C1 segment of cervical spinal cord (tissue), 14 donors: ENCODE results near the gene COX6A2.
"Not testable (repeated sequence)": the region's sequence is repeated elsewhere in the genome, so short reads cannot be mapped to it uniquely, and the experiment has no call there.

Experiments used
- DNase-seq, 14 donors: peaks; one replicate each; lab custom pipeline; 2025; lab: John Stamatoyannopoulos, UW

COX6A2 gene

DNA sequence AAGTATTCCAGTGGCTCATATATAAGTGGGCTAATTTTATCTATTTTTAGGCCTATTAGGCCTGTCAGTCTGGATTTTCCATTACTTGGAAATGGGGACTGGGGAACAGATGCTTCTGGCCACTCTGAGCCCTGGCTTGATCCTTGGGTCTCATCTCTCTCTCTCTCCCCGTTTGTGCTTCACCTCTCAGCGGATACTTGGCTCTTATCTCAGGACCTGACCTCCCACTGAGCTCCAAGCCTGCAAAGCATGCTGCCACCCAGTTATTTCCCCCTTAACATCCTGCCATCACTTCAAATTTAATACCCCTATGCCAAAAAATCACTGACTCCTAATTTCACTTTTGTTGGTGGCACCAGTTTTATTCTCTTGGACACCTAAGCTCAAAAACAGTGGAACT, 10.3 kb upstream of the COX6A2 start:
- peak in 1 of 14 donors; percentile 67 for DNase-seq

GRCh38 chr16:31436221-31437045, 8.3 kb upstream of the COX6A2 start:
- DNase-seq: no peak

DNA sequence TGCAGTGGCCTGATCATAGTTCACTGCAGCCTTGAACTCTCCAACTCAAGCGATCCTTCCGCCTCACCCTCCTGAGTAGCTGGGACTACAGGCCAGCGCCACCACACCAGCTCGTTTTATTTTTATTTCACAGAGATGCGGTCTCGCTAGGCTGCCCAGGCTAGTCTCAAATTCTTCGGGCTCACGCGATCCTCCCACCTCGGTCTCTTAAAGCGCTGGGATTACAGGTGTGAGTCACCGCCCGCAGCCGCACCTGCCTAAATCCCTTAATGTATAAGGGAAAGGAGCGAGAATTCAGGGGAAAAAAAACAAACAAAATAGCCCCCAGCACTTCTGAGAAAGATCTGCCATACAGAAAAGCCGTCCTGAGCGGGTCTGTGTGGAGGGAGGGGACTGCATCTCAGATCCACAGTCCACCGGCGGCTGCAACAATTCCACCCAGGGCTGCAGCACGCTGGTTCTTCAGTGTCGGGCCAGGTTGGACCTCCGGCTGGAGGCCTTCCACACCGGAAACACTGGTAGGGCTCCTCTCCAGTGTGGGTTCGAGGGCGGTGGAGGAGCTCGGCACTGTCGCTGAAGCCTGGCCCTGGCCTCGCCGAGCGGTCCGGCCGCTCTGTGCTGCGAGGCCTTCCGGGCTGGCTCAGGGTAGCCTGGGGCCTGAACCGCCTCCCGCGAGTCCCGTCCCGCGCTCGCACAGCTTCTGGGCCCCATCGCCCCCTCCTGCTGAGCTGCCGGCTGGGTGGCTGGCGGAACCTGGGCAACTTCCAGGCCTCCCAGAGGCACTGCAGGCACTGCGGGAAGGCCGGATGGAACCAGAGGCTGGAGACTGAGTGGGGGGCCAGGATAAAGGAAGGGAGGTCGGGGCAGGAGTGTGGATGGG, 7.4 kb upstream of the COX6A2 start:
- DNase-seq: no peak

- no peak for DNase-seq
Measured at GRCh38 chr16:31430380-31431052, 2.4 kb upstream of the COX6A2 start.

GRCh38 chr16:31429796-31430195, 1.6 kb upstream of the COX6A2 start:
- no peak for DNase-seq

DNA sequence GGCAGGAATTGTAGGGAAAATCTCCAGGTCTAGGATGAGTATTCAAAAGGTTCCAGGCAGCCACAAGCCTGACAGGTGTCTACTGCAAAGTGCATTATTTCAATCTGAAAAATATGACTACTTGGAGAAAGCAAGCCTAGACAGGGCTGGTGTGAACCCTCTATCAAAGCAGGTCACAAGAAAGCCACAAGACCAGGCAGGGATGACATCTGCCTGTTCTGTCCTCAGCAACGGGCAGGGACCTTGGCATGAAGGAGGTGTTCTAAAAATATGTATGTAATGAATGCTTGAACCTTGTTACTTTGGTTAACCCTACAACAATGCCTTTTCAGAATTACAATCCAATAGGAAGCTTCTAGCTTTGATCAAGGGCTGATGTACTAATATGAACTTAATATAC, 1.2 kb upstream of the COX6A2 start:
- peak in 1 of 14 donors; percentile 52 for DNase-seq

GRCh38 chr16:31428638-31429247, 583 bp upstream of the COX6A2 start:
- DNase-seq: peak in 1 of 14 donors; percentile 46

DNA sequence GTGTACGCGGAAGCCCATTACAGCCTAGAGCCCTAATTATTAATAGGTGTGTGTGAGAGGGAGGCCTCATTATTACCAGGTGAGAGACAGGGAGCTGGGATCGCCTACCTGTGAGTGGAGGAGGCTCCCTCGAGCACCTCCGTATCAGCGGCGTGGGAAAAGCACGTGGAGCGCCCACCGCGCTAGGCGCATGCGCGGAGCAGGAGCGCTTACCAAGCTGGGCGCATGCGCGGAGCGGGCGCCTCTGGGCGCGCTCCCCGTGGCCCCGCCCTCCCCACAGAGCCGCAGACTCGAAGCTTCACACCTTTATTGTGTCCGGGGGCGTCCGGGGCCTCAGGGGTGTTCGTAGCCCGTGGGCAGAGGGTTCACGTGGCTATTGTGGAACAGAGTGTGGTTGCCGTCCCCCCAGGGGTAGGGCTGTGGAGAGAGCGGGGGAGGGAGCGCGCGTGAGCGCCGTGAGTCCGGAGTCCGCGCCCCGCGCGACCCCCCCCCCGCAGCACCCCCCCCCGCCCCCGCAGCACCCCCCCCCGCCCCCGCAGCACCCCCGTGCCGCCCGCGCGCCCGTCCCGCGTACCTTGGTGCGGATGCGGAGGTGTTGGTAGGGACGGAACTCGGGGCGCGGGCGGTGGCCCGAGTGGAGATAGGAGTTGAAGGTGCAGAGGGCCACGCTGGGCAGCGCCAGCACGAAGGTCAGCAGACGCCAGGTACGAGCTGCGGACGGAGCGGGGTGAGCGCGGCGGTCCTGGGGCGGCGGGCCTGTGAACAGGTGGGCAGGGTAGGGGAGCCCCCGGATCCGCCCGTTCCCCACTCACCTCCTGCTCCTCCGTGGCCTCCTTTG, 500 bp downstream of the COX6A2 start:
- DNase-seq: peak in 12 of 14 donors; percentile 8 to 71 (median 32)

DNA sequence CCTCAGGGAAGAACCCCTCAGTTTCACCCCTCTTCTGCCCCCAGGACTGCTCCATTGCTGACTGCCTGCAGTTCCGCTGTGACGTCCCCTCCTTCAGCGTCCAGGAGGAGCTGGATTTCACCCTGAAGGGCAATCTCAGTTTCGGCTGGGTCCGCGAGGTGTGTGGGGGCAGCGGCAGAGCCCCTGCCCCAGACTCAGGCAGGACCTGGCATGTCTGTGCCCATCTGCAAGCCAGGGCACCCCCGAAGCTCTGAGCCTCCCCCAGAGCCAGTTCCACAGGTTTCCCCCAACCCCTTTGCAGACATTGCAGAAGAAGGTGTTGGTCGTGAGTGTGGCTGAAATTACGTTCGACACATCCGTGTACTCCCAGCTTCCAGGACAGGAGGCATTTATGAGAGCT, 4.4 kb downstream of the COX6A2 start:
- no peak for DNase-seq

GRCh38 chr16:31423241-31423640, 4.9 kb downstream of the COX6A2 start:
- no peak for DNase-seq

- DNase-seq: no peak
Measured at GRCh38 chr16:31421587-31421986, 6.6 kb downstream of the COX6A2 start.

- DNase-seq: no peak
Measured at GRCh38 chr16:31420037-31420436, 8.1 kb downstream of the COX6A2 start.

DNA sequence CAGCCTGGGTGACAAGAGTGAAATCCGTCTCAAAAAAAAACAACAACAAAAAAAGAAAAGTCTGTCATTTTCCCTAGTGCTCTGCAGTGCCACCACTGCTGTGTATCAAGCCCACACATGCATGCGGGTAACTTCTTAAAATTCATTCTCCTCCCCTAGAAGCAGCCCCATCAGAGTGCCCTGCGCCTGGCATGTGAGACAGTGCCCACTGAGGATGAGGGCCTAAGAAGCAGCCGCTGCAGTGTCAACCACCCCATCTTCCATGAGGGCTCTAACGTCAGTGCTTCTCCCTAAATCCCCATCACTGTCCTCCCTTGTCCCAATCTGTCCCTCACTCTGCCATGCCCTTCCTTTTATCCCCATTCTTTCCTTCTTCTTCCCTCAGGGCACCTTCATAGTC, 10.2 kb downstream of the COX6A2 start:
- no peak for DNase-seq

- not testable (repeated sequence) for DNase-seq
Measured at GRCh38 chr16:31417036-31417435, 11.1 kb downstream of the COX6A2 start.

DNA sequence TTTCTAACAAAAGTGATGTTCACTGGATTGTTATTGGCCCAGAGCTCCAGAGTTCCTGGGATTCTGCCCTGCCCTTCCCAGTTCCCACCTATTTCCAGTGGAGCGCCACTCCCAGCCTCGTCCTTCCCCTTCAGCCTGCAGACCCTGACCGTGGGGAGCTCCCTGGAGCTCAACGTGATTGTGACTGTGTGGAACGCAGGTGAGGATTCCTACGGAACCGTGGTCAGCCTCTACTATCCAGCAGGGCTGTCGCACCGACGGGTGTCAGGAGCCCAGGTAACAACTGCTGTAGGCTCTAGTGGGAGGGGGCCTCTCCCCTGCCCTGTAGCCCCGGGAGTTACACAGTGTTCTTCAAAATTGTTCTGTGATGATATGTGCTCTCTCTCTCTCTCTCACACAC, 11.8 kb downstream of the COX6A2 start:
- no peak for DNase-seq

DNA sequence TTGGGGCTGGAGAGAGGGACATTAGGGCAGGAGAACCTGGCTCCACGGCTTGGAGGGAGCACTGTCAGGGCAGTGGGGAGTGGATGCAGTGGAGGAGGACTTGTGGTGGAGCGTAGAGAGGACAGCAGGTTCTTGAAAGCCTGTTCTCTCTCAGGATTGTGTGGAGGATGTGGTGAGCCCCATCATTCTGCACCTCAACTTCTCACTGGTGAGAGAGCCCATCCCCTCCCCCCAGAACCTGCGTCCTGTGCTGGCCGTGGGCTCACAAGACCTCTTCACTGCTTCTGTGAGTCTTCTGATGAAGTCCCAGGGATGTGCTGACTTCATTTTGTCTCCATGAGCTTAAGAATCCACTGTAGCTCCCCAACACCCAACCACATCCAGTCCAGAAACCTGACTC, 13.5 kb downstream of the COX6A2 start:
- DNase-seq: no peak

DNA sequence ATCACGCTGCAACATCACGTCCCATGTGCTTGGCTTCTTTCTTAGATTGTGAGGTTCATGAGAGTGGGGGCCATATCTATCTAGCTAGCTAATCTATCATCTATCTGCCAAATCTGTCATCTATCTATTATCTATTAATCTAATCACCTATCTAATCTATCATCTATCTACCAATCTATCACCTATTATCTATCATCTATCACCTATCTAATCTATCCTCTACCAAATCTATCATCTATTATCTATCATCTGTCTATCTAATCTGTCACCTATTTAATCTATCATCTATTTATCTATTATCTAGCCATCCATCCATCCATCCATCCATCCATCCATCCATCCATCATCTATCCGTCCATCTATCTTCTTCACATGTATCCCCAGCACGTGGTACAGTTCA, 14.2 kb downstream of the COX6A2 start:
- no peak for DNase-seq

GRCh38 chr16:31413381-31413780, 14.8 kb downstream of the COX6A2 start:
- DNase-seq: no peak

DNA sequence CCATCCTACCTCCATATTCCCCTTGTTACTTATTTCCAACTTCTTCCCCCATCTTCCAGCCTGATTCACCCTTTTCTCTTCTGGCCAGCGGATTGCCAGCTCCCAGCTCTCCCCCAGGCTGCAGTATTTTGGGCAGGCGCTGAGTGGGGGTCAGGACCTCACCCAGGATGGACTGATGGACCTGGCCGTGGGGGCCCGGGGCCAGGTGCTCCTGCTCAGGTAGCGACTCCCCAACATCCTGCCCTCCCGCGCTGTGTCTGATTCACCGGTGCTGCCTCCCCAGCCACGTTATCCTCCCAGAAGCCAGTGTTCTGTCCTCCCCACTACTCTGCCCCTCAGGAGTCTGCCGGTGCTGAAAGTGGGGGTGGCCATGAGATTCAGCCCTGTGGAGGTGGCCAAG, 15.4 kb downstream of the COX6A2 start:
- no peak for DNase-seq

DNA sequence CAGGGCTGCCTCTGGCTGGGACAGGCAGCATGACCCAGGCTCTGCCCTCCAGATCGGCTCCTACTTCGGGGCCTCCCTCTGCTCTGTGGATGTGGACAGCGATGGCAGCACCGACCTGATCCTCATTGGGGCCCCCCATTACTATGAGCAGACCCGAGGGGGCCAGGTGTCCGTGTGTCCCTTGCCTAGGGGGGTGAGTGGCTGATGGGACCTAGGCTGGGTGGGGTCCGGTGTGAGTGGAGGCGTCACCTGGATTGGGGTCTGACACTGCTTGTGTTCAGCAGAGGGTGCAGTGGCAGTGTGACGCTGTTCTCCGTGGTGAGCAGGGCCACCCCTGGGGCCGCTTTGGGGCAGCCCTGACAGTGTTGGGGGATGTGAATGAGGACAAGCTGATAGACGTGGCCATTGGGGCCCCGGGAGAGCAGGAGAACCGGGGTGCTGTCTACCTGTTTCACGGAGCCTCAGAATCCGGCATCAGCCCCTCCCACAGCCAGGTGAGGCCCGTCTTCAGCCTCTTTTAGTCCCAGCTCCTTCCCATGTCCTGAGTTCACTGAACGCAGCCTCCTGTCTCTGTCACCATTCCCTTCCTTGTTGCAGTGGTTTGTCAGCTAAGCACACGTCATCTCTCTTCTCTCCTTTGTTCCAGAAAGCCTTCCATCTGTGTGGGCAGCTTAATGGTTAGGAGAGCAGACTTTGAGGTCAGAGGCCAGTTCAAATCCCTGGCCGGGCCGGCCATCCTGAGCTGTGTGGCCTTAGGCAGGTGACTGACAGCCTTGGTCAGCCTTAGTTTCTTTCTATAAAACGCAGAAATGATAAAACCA, 16.9 kb downstream of the COX6A2 start:
- no peak for DNase-seq
